T-helper 9 cell (primary cell): ENCODE data around the gene CD44.
"Not testable (repeated sequence)": the region's sequence is repeated elsewhere in the genome, so short reads cannot be mapped to it uniquely, and the experiment has no call there.

Source experiments
- DNase-seq: peaks from one replicate; pipeline ENCODE4 v3.0.0-alpha.2; 2020
- total RNA-seq, 2 donors: gene quantifications; one replicate each; lab custom pipeline; 2026; lab: John Stamatoyannopoulos, UW

Gene CD44
- total RNA-seq: 745 to 930 reads per million in 2 donors

DNA sequence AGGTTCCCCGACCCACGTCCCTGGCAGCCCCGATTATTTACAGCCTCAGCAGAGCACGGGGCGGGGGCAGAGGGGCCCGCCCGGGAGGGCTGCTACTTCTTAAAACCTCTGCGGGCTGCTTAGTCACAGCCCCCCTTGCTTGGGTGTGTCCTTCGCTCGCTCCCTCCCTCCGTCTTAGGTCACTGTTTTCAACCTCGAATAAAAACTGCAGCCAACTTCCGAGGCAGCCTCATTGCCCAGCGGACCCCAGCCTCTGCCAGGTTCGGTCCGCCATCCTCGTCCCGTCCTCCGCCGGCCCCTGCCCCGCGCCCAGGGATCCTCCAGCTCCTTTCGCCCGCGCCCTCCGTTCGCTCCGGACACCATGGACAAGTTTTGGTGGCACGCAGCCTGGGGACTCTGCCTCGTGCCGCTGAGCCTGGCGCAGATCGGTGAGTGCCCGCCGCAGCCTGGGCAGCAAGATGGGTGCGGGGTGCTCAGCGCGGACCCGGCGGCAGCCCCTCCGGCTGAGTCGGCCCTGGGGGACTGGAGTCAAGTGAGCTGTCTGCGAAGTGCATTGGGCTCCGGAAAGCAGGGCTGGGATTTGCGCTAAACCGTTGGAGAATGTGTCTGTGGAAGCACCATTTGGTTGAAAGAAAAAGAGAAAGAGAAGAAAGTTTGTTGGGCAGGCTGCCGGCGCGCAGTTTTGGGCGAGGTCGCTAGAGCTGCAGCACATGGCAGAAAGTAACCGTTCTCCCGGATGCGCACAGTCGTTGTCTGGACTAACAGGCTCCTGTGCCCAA is at the start of gene CD44:
TSS of gene CD44 (plus strand) at position 229 of the 779 bp plus-strand sequence. CDS start at position 362, 133 bp downstream.
- DNase-seq: peak; percentile 76

DNA sequence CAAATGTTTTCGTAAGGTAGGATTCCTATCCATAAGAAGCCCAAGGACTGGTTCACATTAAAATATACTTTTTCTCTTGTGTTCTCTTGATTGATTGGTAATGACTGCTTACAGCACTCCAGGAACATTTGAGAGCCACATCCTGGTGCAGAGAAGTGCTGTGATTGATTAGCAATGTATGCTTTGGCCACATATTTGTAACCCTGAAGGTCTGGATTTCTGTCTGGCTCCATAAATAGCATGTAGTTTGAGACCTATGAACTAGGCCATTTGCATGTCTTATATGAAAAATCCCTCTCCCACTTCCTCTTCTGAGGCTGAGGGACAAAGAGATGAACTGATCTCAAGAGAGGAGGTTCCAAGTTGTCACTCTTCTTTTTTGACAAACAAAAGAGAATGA is 49.3 kb upstream of the CD44 start:
- DNase-seq: no peak

DNA sequence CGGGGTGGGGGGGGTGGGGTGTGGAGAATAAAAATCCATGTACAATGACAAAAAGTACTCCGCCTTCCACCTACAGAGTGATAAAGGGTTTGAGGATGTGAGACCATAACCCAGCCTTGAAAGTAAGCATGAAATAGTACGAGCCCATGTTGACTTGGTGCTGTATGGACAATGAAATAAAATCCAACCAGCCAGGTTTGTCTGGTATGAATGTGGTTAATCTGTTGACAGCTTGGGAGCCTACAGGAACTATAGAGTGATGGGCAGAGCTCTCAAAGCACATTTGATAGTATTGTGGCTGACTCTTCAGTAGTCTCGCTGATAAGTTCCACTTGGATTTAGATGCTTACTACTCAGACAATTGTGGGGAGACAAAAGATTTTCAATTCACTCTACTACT is 48.8 kb upstream of the CD44 start:
- no peak for DNase-seq

DNA sequence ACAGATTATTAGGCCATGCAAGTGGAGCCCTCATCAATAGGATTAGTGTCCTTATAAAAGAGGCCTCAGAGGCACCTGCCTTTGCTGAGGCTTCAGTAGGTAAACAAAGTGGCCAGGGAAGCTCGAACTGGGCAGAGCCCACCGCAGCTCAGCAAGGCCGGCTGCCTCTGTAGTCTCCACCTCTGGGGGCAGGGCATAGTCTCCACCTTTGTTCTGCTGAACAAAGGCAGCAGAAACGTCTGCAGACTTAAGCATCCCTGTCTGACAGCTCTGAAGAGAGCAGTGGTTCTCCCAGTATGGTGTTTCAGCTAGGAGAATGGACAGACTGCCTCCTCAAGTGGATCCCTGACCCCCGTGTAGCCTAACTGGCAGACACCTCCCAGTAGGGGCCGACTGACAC is 48.0 kb upstream of the CD44 start:
- not testable (repeated sequence) for DNase-seq

DNA sequence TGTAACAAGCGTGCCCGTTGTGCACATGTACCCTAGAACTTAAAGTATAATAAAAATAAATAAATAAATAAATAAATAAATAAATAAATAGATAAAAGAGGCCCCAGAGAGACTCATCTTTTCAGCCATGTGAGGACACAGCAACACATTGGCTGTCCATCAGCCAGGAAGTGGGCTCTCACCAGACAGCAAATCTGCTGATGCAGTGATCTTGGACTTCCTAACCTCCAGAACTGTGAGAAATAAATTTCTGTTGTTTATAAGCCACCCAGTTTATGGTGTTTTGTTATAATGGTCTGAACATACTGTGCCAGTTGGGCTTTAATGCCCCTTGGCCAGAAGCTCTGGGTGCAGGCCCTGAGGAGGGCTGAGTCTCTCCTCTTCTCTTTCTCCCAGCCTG is 42.2 kb upstream of the CD44 start:
- no peak for DNase-seq

DNA sequence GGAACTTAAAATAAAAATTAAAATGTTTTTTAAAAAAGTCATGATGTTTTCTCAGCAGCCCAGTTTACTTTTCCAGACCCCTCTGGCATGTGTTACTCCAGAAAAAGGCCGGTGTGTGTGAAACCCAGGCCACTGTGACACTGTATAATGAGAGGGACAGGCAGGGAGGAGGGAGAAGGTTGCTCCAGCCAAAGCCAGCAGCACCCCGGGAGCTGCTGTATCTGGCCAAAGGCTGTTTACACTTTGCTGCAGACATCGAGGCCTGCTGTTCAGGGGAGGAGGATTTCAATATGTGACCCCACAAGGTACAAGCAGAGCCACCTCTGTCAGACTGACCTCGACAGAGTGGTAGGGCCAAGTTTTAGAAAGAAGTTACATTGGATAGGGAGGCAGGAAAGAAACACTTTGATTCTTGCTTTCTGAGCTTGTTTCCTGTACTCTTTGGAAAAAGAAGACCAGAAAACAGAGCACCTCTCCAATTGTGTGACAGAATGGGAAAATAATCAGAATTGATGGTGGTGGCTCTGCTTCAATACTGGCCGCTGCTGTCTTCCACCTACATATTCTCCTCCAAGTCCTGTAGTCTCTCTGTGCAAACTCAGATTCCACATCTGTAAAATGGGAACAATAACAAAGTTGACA is 41.0 kb upstream of the CD44 start:
- DNase-seq: no peak

DNA sequence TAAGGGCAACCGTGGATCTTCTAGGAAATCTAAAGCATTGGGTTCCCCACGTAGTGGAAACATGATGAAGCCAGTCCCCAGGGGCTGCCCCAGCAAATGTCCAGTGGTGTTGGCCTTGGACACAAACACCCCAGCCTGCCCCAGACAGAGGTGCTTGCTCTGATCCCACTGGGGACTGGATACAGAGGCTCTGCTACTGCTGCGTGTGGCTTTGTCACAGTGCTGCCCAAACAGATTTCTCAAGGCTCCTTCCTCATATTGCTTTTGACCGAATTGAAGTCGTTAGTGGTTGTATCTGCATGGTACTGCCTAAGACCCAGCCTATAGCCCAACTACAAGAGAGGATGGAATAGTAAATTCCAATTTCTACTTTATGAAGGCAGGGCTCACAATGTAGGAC is 40.1 kb upstream of the CD44 start:
- no peak for DNase-seq

DNA sequence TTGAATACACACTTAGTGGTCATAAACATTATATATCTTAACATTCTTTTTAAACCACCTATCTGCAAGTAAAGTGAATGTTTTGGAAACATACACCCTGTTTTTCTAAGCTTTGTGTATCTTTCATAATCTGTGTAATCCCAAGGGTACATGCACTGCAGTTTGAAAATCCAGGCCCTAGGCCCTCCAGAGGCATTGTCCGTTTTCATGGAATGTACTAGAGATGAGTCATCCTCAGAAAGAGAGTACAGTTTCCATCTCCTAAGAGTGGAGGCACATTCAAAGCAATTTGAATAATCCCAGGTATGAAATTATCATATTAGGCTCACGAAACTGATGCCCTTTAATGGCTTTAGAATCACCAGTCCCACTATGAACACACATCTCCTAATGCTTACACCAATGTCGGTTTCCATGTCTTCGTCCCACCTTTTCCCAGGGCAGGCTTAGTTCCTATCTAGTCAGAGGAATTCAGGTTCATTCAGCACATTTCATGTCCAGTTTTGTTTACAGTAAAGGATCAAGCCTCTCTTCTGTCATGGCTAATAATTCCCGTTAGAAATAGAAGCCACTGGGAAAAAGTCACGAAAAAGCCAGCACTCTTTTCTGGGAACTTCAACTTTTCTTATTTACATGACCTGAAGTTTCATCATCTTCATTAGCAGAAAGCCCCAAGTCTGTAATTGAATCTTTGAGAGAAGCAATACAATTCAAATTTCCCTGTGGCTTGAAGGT is 39.5 kb upstream of the CD44 start:
- no peak for DNase-seq

DNA sequence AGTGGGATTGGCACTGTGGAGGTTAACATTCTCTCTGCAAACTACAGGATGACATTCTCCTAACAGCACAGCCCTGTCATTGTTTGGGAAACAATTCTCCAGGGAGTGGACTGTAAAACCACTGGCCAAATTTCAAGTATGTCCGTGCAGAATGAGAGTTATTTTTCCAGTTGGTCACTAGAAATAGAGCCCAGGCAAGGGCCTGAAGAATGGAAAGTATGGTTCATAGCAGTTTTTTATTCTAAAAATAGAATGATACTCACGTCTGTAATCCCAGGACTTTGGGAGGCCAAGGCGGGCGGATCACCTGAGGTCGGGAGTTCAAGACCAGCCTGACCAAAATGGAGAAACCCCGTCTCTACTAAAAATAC is 39.0 kb upstream of the CD44 start:
- no peak for DNase-seq

DNA sequence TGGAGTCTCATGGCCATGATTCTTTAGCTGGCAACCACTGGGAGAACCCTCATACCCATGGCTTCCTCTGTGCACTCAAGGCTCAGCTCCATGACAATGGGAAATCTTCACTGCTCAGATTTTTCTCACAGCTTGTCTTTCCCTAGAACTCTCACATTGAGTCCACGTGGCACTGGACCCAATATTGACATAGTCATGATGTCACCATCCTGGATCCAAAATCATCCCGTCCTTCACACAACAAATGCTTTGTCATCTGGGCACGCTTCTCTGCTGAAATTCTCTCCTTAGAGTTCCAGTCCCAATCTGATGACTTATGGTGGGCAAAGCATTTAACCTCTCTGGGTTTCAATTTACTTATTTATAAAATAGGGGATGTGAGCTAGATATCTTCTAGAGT is 37.7 kb upstream of the CD44 start:
- no peak for DNase-seq

DNA sequence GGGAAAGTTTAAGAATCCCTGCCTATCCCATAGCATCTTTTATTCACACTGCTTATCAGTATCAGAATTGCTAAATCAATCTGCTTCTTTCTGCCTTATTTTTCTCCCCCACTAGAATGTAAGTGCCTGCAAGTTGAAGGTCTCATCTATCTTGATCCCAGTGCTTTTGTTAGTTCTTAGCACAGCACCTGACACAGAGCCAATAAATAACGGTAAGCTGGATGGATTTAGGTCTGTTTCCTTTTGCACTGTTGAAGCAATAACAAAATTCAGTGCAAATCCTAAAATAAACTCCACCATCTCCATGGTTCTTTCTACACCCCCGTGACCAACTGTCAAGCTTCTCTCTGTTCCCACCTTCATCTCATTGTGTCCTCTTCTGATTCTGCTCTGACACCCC is 36.7 kb upstream of the CD44 start:
- DNase-seq: no peak

DNA sequence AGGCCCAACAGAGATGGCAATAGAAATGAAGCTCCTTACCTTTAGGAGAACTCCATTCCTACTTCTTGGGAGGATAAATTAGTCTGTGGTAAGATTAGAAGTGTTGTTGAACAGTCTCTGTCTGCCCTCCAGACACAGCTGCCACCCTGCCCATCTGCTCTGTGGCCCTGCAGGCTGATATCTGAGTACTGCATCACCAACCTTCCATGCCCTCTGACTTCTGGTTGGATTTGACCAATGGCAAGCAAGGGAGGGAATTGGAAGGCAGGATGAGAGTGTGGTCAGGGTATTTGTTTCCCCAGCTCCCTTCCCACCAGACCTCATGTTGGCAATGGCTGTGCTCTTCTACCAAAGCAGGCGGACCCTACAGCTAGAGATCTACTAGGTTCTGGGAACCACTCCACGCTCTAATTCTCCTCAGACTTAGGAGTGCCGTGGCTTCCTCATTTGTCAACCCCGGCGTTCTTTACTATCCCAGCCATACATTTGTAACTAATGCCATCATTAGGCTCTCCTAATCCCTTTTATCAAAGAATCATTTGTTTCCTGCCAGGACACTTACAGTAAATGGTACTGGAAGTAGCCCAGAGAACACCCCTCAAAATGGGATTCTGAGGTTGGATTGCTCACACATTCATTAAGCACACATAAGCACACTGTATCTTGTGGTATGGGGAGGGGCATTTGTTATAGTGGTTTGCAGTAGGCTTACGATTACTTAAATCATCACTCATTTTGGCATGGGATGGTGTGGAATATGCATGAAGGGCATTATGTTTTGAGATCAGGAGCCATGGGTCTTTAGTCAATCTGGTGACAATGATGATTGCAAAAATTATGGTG is 35.4 kb upstream of the CD44 start:
- DNase-seq: no peak

DNA sequence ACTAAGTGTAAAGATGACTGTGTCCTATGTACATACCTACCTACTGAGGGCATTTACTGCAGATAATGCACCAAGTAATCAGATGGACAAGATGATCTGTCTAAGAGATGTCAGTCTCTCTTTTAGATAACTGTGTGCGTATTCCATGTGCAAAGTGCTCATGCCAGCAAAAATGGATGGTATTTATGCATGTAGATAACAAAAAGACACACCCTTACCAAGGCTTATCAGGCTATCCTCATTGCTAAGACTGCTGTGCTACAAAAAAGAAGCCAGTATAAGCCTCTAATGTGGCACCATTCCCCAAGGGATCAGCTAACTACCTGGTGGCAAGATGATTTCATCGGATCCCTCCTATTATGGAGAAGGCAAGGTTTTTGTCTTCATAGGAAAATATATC is 34.3 kb upstream of the CD44 start:
- DNase-seq: no peak

DNA sequence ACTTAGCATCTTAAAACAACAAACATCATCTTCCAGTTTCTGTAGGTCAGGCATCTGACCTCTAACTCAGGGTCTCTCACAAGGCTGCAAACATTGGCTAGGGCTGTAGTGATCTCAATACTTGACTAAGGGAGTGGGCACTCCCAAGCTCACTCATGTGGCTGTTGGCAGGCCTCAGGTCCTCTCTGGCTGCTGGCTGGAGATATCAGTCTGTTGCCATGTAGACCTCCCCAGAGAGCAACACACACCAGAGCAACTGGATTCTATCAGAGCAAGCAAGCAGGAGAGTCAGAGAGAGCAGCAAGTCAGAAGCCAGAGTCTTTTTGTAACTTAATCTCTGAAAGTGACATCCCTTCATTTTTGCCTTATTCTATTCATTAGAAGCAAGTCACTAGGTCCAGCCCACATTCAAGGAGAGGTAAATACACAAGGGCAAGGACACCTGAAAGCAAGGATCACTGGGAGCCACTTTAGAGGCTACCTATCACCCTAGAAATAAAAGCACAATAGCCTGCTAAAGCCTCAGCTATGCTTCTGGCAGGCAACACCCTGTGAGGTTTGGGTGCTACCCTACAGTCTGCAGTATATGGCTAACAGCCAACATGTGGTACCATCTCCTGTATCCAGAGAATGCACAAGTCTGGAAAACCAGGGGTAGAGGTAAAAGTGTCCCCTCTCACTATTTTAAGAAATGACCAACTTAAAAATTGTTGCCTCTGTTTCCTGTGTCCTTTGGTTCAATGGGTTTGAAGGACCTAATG is 33.5 kb upstream of the CD44 start:
- DNase-seq: no peak

DNA sequence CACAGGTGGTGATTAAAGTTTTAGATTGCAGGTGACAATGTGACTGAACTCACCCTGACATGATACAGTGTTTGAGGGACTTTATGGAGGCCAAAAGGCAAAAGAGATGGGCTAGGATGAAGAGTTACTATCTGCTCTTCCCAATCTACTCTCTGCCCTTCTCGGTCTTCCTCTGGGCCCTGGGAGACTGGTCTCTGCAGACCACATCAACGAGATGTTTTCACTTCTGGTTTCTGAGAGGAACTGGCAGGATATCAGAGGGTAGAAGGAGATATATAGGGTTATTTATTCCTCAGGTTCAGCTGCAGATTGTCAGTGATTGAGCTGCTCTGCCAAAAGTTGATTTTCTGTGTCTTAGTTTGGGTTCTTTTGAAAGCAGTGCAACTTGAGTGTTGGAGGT is 32.4 kb upstream of the CD44 start:
- no peak for DNase-seq

DNA sequence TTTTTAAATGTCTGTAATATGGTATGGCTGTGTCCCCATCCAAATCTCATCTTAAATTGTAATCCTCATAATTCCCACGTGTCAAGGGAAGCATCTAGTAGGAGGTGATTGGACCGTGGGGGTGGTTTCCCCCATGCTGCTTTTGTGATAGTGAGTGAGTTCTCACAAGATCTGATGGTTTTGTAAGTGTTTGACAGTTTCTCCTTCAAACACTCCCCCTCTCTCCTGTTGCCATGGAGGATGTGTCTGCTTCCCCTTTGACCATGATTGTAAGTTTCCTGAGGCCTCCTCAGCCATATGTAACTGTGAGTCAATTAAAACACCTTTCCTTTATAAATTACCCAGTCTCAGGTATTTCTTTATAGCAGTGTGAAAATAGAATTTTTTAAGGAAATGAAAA is 31.1 kb upstream of the CD44 start:
- DNase-seq: no peak

DNA sequence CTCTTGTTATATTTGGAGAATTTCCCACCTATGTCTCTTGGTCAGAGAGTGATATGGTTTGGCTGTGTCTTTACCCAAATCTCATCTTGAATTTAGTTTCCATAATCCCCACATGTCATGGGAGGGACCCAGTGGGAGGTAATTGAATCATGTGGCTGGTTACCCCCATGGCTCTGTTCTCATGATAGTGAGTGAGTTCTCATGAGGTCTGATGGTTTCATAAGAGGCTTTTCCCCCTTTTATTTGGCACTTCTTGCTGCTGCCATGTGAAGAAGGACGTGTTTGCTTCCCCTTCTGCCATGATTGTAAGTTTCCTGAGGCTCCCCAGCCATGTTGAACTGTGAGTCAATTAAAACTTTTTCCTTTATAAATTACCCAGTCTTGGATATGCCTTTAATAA is 30.6 kb upstream of the CD44 start:
- not testable (repeated sequence) for DNase-seq

DNA sequence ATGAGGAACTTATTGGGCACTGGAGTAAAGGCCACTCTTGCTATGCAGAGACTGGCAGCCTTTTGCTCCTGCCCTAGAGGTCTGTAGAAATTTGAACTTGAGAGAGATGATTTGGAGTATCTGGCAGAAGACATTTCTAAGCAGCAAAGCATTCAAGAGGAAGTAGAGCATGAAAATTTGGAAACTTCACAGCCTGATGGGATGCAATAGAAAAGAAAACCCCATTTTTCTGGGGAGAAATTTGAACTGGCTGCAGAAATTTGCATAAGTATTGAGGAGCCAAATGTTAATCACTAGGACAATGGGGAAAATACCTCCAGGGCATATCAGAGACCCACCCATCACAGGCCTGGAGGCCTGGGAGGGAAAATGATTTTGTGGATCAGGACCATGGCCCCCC is 29.9 kb upstream of the CD44 start:
- no peak for DNase-seq

DNA sequence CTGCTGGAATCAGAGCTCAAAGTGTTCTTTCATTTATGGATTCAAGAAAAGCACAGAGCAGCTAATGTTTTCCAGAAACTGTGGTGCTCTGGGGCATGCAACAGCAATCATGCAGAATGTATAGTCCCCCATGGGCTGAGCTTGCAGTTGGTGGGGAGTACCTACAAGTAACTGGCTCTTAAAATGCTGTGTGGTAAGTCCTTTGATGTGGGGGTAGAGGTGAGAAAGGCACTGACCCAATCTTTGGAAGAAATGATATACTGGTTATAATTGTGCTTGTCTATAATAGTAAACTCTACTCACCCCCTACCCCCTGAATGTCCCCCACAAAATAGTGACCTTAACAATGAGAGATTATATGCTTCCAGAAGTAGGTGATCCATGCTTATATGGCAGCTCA is 29.1 kb upstream of the CD44 start:
- DNase-seq: no peak

DNA sequence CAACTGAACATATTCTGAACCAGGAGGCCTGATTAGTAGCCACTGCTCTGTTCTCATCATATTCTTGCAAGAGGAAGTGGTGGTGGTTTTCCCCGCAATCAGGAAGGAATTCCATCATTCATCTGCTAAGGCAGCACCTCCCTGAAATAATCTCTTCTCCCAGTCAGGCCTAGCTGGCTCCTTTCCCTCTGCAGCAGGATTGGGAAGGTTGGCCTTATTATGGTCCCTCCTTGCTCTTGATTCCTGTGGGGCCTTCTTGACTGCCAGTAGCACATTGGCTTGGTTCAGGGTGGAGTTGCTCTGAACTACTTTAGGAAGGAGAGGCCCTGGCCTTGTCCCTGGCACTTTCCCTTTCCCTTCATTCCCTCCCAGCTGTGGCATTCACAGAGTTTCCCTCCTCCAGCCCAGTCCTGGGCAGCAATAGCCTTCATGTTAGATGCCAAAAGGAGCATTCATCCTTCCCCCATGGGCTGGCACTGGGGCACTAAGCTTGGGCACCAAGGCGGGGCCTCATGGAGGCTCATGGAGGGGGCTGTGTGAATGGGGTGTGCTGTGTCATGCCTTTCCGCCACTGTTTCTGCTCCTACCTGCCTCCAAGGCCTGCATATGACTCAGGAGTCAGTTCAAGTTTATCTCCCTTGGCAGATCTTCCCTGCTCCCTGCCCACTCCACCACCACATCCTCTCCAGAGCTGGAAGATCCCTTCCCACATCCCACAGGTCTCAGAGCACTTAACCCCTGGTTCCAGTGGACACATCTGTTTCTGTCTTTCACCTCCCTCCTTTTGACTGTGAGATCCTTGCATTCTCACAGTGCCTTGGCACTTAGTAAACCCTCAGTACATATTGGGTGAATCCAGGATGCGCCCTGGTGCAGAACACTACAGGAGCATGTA is 27.6 kb upstream of the CD44 start:
- no peak for DNase-seq
